Loucy (cell line): ENCODE measurements around the gene TLE3.

Source experiments
- EZH2phosphoT487 ChIP-seq: fragments of 200-600 bp; IDR thresholded peaks from 2 replicates; pipeline ENCODE4 v1.6.1; 2018; ENCODE audit warnings: antibody characterized with exemption, mild to moderate bottlenecking, moderate library complexity, borderline replicate concordance
- TF ChIP-seq, protein P1 (sequence below): fragments of 200-600 bp; sonication (generic); conservative IDR thresholded peaks from 2 replicates; pipeline ENCODE4 v1.5.1; 2014; ENCODE audit warnings: mild to moderate bottlenecking, antibody characterized with exemption, low read length

DNA sequence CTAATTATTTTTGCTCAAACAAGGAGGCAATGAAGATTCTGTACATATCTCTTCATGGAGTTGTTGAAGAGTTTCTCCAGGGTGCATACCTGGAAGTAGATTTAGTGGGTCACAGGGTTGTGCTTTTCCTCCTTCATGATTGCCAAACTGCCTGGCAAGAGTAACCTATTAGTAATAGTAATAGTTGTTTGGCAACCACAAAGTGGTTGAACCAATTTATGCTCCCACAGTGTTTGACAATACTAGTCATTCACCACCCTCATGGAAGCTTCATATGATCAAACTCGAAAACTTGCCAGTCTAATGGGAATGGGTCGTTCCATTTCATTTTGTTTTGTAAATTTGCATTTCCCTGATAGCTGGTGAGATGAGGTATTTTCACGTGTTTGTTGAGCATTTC, 57.8 kb downstream of the TLE3 start:
- TF ChIP-seq, protein P1, sequence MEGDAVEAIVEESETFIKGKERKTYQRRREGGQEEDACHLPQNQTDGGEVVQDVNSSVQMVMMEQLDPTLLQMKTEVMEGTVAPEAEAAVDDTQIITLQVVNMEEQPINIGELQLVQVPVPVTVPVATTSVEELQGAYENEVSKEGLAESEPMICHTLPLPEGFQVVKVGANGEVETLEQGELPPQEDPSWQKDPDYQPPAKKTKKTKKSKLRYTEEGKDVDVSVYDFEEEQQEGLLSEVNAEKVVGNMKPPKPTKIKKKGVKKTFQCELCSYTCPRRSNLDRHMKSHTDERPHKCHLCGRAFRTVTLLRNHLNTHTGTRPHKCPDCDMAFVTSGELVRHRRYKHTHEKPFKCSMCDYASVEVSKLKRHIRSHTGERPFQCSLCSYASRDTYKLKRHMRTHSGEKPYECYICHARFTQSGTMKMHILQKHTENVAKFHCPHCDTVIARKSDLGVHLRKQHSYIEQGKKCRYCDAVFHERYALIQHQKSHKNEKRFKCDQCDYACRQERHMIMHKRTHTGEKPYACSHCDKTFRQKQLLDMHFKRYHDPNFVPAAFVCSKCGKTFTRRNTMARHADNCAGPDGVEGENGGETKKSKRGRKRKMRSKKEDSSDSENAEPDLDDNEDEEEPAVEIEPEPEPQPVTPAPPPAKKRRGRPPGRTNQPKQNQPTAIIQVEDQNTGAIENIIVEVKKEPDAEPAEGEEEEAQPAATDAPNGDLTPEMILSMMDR = no peak
- no peak for TF ChIP-seq EZH2phosphoT487
